GM10266 (cell line): ENCODE measurements around the gene PLAC8L1.

Source experiments
- DNase-seq: peaks from one replicate; pipeline ENCODE4 v3.0.0; 2012; ENCODE audit errors: extremely low spot score
- CTCF ChIP-seq: IDR thresholded peaks from 2 replicates; pipeline ENCODE4 v1.5.1; 2012; ENCODE audit warnings: mild to moderate bottlenecking, low read depth; ENCODE audit not compliant: control insufficient read depth, insufficient read depth; ENCODE audit errors: missing control alignments

Gene PLAC8L1

GRCh38 chr5:146103594-146103993 lies 1.8 kb downstream of the PLAC8L1 start:
- DNase-seq = no peak
- no peak for TF ChIP-seq CTCF

GRCh38 chr5:146101646-146102045 lies 3.7 kb downstream of the PLAC8L1 start:
- TF ChIP-seq CTCF = no peak
- DNase-seq = no peak

GRCh38 chr5:146098047-146098446 lies 7.3 kb downstream of the PLAC8L1 start:
- no peak for TF ChIP-seq CTCF
- DNase-seq = no peak

GRCh38 chr5:146091881-146092280 lies 13.5 kb downstream of the PLAC8L1 start:
- no peak for TF ChIP-seq CTCF
- DNase-seq = no peak

GRCh38 chr5:146089287-146089686 lies 16.1 kb downstream of the PLAC8L1 start:
- DNase-seq = no peak
- TF ChIP-seq CTCF = no peak

- TF ChIP-seq CTCF = no peak
Measured at GRCh38 chr5:146088098-146088497, 17.3 kb downstream of the PLAC8L1 start.

GRCh38 chr5:146084376-146084775 lies 21.0 kb downstream of the PLAC8L1 start:
- TF ChIP-seq CTCF = no peak
- no peak for DNase-seq

More at GRCh38 chr5:146088098-146088497, 17.3 kb downstream of the PLAC8L1 start:
- no peak for DNase-seq
